Measurements from ENCODE around the gene MAN2A2.

Gene MAN2A2

DNA sequence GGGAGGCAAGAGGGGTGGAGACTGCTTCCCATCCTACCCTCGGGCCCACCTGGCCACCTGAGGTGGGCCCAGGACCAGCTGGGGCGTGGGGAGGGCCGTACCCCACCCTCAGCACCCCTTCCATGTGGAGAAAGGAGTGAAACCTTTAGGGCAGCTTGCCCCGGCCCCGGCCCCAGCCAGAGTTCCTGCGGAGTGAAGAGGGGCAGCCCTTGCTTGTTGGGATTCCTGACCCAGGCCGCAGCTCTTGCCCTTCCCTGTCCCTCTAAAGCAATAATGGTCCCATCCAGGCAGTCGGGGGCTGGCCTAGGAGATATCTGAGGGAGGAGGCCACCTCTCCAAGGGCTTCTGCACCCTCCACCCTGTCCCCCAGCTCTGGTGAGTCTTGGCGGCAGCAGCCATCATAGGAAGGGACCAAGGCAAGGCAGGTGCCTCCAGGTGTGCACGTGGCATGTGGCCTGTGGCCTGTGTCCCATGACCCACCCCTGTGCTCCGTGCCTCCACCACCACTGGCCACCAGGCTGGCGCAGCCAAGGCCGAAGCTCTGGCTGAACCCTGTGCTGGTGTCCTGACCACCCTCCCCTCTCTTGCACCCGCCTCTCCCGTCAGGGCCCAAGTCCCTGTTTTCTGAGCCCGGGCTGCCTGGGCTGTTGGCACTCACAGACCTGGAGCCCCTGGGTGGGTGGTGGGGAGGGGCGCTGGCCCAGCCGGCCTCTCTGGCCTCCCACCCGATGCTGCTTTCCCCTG is 21.0 kb upstream of the MAN2A2 start:
- Histone ChIP-seq H2BK15ac (ENCODE audit: low read depth, poor library complexity, severe bottlenecking) (no peak overlapping the region), H3K4me1 (ENCODE audit: control insufficient read depth, insufficient read depth, low read depth, low read length) (peaks cover 24% of the 10 kb centered on the region), H2BK120ac (ENCODE audit: low read depth, low read length) (no peak overlapping the region), H3K79me1 (replicated peaks; ENCODE audit: low read length, poor library complexity, severe bottlenecking) (peaks cover 21% of the 10 kb centered on the region), H4K8ac (ENCODE audit: low read length) (no peak overlapping the region), H3K23ac (ENCODE audit: low read length in 2 of 2) (no peak overlapping the region), H3K9ac (ENCODE audit: low read length) (peak overlapping the region; percentile 93), H3K4me3 (ENCODE audit: insufficient read depth in 1 of 2, low read depth in 1 of 2, low read length in 2 of 2) (no peak overlapping the region), H3K36me3 (ENCODE audit: control insufficient read depth in 1 of 2, insufficient read depth in 2 of 2, low read depth in 1 of 2, low read length in 2 of 2) (peaks cover 63 to 65% of the 10 kb centered on the region in 2 experiments), H4K91ac (ENCODE audit: low read length) (no peak overlapping the region), H3K14ac (ENCODE audit: low read length in 2 of 2) (no peak overlapping the region), H3K27ac (ENCODE audit: low read length, poor library complexity, severe bottlenecking) (no peak overlapping the region), H2BK12ac (ENCODE audit: low read length in 2 of 2) (no peak overlapping the region), H3K18ac (ENCODE audit: low read depth in 1 of 2, low read length in 2 of 2) (no peak overlapping the region), H3K4ac (ENCODE audit: low read depth in 1 of 2, low read length in 2 of 2) (no peak overlapping the region), H3K27me3 (ENCODE audit: control insufficient read depth in 1 of 2, insufficient read depth in 1 of 2, low read length in 2 of 2) (no peaks in the 10 kb centered on the region), H2BK5ac (ENCODE audit: low read depth, low read length, poor library complexity, severe bottlenecking) (no peak overlapping the region), H2AK5ac (ENCODE audit: low read length, severe bottlenecking) (no peak overlapping the region), H3K9me3 (ENCODE audit: control insufficient read depth, low read length) (no peaks in the 10 kb centered on the region), H3K4me2 (ENCODE audit: low read length, poor library complexity, severe bottlenecking) (no peak overlapping the region), H2AFZ (ENCODE audit: low read depth, low read length) (no peak overlapping the region)
- DNase-seq, result no peak
- 91% methylated on average over 19 of the region's 19 CpGs for WGBS

DNA sequence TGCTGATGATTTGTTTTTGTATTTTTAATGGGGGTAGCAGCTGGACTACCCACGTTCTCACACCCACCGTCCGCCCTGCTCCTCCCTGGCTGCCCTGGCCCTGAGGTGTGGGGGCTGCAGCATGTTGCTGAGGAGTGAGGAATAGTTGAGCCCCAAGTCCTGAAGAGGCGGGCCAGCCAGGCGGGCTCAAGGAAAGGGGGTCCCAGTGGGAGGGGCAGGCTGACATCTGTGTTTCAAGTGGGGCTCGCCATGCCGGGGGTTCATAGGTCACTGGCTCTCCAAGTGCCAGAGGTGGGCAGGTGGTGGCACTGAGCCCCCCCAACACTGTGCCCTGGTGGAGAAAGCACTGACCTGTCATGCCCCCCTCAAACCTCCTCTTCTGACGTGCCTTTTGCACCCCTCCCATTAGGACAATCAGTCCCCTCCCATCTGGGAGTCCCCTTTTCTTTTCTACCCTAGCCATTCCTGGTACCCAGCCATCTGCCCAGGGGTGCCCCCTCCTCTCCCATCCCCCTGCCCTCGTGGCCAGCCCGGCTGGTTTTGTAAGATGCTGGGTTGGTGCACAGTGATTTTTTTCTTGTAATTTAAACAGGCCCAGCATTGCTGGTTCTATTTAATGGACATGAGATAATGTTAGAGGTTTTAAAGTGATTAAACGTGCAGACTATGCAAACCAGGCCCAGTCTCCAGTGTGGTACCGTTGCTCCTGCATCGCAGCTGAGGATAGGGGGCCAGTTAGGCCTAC is 20.1 kb upstream of the MAN2A2 start:
- no peak overlapping the region for H3K23ac ChIP-seq (ENCODE audit: low read length in 2 of 2)
- WGBS, result 91% methylated on average over 13 of the region's 13 CpGs
- no peaks in the 10 kb centered on the region for H3K27me3 ChIP-seq (ENCODE audit: control insufficient read depth in 1 of 2, insufficient read depth in 1 of 2, low read length in 2 of 2)
- H3K4me2 ChIP-seq (ENCODE audit: low read length, poor library complexity, severe bottlenecking), result no peak overlapping the region
- peaks cover 19% of the 10 kb centered on the region for H3K79me1 ChIP-seq (replicated peaks; ENCODE audit: low read length, poor library complexity, severe bottlenecking)
- no peak overlapping the region for H3K27ac ChIP-seq (ENCODE audit: low read length, poor library complexity, severe bottlenecking)
- H3K4ac ChIP-seq (ENCODE audit: low read depth in 1 of 2, low read length in 2 of 2), result no peak overlapping the region
- no peak overlapping the region for H3K18ac ChIP-seq (ENCODE audit: low read depth in 1 of 2, low read length in 2 of 2)
- H2AK5ac ChIP-seq (ENCODE audit: low read length, severe bottlenecking), result no peak overlapping the region
- H2BK120ac ChIP-seq (ENCODE audit: low read depth, low read length), result no peak overlapping the region
- no peak overlapping the region for H2AFZ ChIP-seq (ENCODE audit: low read depth, low read length)
- H3K4me3 ChIP-seq (ENCODE audit: insufficient read depth in 1 of 2, low read depth in 1 of 2, low read length in 2 of 2), result no peak overlapping the region
- H4K91ac ChIP-seq (ENCODE audit: low read length), result peak overlapping the region; percentile 14
- H3K14ac ChIP-seq (ENCODE audit: low read length in 2 of 2), result no peak overlapping the region
- H3K9me3 ChIP-seq (ENCODE audit: control insufficient read depth, low read length), result no peaks in the 10 kb centered on the region
- peak overlapping the region; percentile 98 for H4K8ac ChIP-seq (ENCODE audit: low read length)
- peaks cover 24% of the 10 kb centered on the region for H3K4me1 ChIP-seq (ENCODE audit: control insufficient read depth, insufficient read depth, low read depth, low read length)
- no peak overlapping the region for H2BK15ac ChIP-seq (ENCODE audit: low read depth, poor library complexity, severe bottlenecking)
- peak overlapping the region; percentile 93 for H3K9ac ChIP-seq (ENCODE audit: low read length)
- no peak overlapping the region for H2BK5ac ChIP-seq (ENCODE audit: low read depth, low read length, poor library complexity, severe bottlenecking)
- peaks cover 58 to 62% of the 10 kb centered on the region in 2 experiments for H3K36me3 ChIP-seq (ENCODE audit: control insufficient read depth in 1 of 2, insufficient read depth in 2 of 2, low read depth in 1 of 2, low read length in 2 of 2)
- DNase-seq, result no peak
- H2BK12ac ChIP-seq (ENCODE audit: low read length in 2 of 2), result no peak overlapping the region

DNA sequence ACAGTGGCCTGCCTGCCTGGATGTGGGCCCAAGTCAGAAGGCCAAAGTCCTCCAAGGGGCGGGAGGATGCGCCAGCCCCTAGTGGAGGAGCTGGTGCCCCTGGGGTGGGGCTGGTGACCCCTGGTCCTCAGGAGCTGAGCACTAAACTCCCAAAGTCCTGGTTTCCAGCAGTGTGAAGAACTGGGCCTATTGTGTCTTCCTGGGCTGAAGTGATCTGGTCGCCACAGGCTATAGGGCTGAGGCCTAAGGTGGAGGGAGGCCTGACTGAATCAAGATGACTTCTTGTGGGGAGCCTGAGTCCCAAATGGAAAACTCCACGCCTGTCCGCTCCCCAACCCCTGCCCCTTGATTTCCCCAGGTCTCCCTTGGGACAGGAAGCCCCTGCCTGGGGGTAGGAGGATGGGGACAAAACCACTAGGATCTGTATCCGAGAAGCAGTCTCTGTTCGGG is 19.6 kb upstream of the MAN2A2 start:
- Histone ChIP-seq H2AFZ (ENCODE audit: low read depth, low read length) (no peak overlapping the region), H3K23ac (ENCODE audit: low read length in 2 of 2) (no peak overlapping the region), H4K91ac (ENCODE audit: low read length) (peak overlapping the region; percentile 80), H3K4me3 (ENCODE audit: insufficient read depth in 1 of 2, low read depth in 1 of 2, low read length in 2 of 2) (peak overlapping the region in 1 of 2 experiments; percentile 78), H3K4me2 (ENCODE audit: low read length, poor library complexity, severe bottlenecking) (peak overlapping the region; percentile 76), H2BK5ac (ENCODE audit: low read depth, low read length, poor library complexity, severe bottlenecking) (no peak overlapping the region), H3K79me1 (replicated peaks; ENCODE audit: low read length, poor library complexity, severe bottlenecking) (peaks cover 17% of the 10 kb centered on the region), H3K4me1 (ENCODE audit: control insufficient read depth, insufficient read depth, low read depth, low read length) (peaks cover 24% of the 10 kb centered on the region), H2AK5ac (ENCODE audit: low read length, severe bottlenecking) (no peak overlapping the region), H3K27ac (ENCODE audit: low read length, poor library complexity, severe bottlenecking) (peak overlapping the region; percentile 12), H2BK120ac (ENCODE audit: low read depth, low read length) (peak overlapping the region; percentile 99), H4K8ac (ENCODE audit: low read length) (peak overlapping the region; percentile 98), H3K4ac (ENCODE audit: low read depth in 1 of 2, low read length in 2 of 2) (peak overlapping the region in 1 of 2 experiments; percentile 88), H3K18ac (ENCODE audit: low read depth in 1 of 2, low read length in 2 of 2) (peak overlapping the region; percentile 74 to 85), H3K9me3 (ENCODE audit: control insufficient read depth, low read length) (no peaks in the 10 kb centered on the region), H3K27me3 (ENCODE audit: control insufficient read depth in 1 of 2, insufficient read depth in 1 of 2, low read length in 2 of 2) (no peaks in the 10 kb centered on the region), H3K36me3 (ENCODE audit: control insufficient read depth in 1 of 2, insufficient read depth in 2 of 2, low read depth in 1 of 2, low read length in 2 of 2) (peaks cover 52 to 56% of the 10 kb centered on the region in 2 experiments), H2BK15ac (ENCODE audit: low read depth, poor library complexity, severe bottlenecking) (no peak overlapping the region), H3K9ac (ENCODE audit: low read length) (peak overlapping the region; percentile 93), H3K14ac (ENCODE audit: low read length in 2 of 2) (no peak overlapping the region), H2BK12ac (ENCODE audit: low read length in 2 of 2) (no peak overlapping the region)
- DNase-seq, result peak; percentile 19
- WGBS, result 86% methylated on average over 6 of the region's 7 CpGs

All from mesenchymal stem cell (in vitro differentiated cells and primary cell).